SKM-1 treated with dmso at 0.1 percent for 144 hours (cell line): Measurements from ENCODE around the gene MGMT.

Experiments
- DNase-seq: peaks from one replicate; lab custom pipeline; 2025; ENCODE audit not compliant: unreplicated experiment; lab: John Stamatoyannopoulos, UW

The MGMT gene

DNA sequence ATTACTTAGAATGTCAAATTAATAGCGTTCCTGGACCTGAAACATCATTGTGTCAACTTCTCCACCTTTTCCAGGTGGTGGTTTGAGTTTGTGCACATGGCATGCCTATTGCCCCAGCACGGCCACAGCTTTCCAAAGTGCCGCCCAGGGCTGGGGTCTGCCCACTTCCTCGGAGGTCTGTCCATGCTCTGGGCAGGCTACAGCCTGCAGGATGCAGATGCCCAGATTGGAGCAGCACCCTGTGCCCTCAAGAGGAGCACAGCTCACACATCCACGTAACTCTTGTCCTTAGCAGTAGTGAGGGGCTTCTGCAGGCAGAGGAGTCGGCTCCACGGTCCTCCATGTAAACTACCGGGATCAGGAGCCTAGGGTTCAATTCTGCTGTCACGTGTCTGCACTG is 258.4 kb downstream of the MGMT start:
- DNase-seq = no peak

DNA sequence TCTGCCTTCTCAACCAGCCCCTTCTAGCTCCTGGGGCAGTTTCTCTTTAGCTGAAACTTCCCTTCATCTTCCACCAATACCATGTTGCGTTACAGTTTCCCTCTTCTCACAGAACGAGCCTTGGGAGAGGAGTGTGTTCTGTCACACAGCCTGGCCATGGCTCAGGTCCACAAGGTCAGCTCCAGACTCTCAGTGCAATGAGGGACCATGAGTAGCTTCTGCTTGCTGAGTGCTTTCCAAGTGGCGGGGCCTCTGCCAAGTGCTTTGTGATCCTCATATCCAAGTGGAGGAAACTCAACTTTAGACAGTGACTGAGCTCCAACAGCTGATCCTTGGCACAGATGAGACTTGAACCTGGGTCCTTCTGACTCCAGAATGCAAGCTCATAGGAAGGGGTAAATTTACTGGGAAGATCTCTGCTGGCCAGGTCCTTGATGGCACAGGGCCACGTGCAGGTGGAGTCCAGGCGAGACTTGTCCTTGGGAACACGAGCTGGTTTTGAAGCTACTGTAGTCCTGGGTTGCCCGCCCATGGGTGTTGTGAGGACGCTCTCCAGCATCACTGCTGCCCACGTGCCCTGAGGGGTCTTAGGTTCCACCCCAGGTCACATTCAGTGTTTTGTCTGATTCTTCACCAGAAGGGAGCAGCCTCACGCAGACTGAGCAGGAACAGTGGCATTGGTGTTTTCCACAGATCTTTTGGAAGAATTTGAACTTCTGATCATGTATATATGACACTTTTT is 259.0 kb downstream of the MGMT start:
- DNase-seq = no peak

DNA sequence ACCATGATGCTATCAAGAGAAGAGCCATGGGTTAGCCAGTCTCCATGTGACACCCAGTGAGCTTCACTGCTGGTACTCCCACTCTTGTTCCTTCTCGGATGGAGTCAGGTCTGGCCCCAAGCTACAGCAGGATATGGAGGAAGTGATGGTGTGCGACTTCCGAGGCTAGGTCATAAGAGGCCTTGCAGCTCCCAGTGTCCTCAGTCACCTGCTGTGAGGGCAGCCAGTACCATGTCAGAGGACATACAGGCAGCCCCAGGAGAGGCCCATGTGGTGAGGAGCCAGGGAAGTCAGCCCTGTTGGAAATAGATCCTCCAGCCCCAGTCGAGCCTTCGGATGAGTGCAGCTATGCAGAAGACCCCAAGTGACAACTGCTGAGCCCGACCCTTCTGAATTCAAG is 260.0 kb downstream of the MGMT start:
- no peak for DNase-seq

DNA sequence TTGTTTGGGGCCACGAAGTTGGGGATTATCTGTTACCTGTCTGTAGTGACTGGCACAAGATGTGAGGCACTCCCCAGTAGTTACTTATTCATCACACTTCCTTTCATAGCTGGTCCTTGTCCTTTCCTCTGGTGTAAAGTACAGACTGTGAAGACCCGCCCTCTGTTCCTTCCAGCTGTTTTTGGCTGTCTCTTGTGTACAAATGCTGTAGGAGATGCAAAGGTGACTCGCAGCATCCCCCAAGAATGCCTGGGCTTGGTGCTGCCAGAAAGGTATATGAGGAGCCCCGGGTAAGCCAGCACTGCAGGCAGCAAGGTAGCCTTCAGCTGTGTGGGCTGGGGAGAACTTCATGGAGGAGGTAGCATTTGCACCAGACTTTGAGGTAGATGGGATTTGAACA is 260.5 kb downstream of the MGMT start:
- no peak for DNase-seq

DNA sequence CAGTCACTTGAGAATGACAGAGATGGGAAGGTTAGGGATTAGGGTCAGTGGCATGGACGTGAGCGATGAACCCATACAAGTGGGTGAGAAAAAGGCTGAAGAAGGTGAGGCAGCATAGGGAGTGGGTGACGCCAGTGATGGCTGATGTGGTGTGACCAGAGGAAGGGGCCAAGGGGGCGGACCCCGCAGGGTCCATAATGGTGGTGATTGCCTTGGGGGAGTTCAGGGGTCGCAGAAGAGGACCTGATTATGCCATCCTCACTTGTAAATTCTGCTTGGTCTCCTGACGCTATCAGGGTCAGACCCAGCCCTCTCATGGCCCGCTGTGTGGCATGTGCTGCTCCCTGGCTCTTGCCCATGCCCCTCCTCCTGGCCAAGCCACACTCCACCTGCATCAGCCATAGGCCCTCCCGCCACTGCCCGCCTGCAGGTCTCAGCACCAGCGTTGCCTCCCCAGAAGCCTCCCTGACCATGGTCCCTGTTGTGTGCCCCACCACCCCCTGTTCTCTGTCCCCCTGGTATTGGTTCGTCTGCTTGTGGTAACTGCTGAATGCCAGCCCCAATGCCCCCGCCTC is 261.3 kb downstream of the MGMT start:
- no peak for DNase-seq

DNA sequence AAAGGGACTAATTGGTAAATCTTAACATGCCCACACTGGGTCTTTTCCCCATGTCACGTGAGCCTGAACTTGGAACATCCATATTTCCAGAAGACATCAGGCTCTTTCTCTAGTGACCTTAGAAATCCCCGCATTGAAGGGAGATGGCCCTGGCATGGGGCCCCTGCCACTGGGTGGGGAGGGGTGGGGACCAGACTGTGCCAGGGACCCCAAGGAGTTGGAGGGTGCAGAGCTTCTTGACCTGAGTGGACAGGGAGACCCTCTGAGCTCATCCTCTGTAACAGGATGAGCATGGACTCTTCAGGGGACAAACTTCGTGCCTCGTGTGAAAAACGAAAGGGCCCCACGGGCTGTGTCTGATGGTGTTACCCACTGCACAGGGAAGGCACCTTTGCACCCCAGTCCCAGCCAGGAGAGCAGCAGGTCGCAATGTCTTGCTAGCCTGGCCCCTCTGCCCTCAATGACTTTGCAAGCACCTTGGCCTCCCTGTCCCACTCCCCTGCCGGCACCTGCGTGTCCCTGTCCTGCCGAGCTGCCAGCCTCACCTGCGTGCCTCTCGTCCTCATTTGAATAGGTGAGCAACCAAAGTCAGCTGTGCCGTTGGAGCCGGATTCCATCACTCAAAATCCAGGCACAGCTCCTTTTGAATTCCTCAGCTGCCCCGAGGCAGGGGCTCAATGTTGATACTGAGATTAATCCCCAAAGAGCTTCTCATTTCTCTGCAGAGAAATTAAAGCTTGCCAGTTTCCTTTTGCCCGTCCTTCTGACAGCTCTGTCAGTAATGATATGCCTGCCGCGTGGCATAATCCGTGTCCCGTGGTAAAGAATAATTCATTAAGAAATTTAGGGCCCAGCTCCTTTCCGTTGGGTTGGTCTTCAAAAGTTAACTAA is 262.1 kb downstream of the MGMT start:
- no peak for DNase-seq

DNA sequence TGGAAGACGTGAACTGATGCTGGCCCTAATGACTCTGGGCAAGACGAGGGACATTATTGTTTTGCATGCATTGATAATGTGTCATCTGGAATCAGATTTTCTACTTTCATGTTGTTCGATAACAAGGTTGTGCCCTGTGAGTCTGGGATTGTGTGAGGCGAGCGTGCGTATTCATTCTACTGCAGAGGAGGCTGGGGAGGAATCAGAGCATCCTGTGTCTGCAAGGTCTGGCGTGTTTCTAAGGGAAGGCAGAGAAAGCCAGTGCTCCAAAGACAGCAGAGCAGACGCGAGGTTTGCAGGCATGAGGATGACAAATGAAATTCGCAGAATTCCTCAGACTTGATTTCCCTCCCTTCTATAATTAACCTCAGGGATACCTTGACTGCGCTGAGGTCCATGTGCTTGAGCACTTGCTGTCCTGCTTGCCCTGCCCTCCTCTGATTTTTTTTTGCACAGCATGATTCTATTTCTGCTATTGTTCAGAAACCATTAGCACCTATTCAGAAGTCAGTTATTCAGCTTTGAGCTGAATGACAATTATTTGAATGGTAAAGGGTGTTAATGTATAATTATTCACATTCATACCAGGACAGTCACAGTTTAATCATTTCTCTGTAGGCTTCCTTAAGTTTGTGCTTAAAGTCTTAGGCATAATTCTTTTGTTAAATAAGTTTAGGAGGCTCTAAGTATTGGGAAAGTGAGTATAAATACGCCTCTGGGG is 263.4 kb downstream of the MGMT start:
- no peak for DNase-seq

DNA sequence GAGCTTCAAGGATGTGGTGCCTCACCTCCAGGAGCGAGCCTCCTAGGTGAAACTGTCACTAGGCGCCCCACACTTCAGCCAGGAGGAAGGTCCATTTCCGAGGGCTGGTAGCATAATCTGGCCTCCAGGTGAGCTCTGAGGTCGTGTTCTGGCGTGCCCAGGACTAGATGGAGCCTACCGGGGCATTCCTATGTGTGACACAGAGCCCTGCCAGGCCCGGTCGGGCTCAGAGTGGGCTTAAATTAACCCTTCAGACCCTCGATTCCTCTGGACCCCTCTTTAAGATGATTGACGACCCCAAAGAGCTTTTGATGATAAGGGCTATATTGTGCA is 263.9 kb downstream of the MGMT start:
- DNase-seq = no peak

DNA sequence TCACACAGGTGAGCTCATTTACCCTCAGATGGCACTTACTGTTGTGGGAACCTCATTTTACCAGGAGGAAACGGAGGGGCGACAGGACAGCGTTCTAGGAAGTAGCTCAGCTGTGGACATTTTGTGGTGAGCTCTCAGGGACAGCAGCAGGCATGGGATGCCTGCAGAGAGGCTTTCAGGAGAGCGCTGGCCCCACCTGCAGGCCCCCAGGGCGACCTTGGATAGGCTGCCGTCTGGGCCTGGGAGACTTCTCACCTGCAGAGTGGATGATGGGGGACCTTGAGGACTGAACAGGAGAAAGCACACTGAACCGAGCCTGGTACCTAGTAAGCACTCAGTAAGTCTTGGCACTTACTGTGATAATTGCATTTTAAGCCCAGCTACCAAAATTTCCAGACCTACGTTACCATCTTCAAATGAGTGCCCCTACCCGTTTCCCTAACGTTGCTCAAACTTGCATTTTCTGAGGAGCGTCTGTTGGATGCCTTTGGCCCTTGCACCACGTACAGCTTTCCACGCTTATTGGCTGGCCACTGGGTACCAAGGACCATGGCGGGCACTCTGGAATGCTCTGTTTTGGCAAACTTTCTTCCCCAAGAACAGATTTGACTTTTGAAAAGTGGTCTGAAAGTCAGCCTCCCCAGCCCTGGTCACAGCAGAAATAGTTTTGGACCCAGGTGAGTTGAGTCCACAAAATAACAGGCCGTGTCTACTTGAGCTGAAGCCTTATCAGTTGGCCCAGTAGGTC is 273.7 kb downstream of the MGMT start:
- no peak for DNase-seq

DNA sequence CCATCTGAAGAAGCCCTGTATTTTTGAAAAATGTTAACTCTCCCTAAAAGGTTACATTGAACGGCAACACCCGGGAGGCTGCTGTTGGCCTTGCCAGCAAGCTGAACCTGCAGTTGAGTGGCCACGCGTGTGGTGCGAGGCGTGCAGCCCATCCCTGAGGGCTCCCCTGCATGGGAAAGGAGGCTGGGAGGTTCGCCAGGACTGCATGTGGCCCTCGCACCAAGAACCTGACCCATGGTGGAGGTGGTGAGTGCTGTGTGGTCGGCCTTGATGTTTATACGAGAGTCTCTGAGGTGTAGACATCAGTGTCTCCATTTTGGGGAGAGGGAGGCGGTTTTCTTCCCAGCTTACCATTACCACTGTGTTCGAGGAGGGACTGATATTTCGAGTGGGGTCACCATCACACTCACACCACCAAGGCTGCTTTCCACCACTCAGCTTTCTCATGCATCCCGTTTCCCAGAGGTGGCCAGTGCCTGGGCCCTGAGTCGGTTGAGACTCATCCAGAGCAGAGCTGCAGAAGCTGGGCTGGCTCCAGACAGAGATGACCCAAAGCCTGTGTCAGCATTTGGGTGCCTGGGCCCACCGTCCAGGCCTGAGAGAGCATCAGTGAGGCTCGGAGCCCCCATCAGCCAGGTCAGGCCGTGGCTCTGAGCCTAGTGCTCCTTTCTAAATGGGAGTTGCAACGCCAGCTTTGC is 274.4 kb downstream of the MGMT start:
- no peak for DNase-seq

DNA sequence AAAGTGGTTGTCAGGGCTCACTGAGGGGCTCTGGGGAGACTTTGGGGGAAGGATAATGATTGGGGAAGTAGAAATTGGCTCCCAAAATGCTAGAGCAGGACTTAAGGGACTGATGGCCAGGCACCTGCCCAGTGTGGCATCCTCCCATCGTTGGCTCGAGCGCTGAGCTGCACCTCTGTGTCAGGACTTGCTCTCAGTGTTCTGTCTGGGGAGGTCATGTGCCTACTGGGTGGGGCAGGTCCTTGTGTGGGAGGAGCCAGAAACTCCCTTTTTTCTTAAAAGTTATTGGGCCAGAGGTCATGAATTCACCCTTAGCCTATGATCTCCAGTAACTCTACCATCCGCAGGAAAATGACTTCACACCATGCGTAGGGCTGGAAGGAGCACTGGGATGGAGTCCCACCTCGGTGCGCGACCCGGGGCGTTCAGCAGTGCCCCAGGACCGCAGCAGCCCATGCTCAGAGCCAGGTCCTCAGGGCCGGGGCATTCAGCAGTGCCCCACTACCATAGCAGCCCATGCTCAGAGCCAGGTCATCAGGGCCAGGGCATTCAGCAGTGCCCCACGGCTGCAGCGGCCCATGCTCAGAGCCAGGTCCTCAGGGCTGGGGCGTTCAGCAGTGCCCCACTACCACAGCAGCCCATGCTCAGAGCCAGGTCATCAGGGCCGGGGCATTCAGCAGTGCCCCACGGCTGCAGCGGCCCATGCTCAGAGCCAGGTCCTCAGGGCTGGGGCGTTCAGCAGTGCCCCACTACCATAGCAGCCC is 275.1 kb downstream of the MGMT start:
- DNase-seq = no peak

DNA sequence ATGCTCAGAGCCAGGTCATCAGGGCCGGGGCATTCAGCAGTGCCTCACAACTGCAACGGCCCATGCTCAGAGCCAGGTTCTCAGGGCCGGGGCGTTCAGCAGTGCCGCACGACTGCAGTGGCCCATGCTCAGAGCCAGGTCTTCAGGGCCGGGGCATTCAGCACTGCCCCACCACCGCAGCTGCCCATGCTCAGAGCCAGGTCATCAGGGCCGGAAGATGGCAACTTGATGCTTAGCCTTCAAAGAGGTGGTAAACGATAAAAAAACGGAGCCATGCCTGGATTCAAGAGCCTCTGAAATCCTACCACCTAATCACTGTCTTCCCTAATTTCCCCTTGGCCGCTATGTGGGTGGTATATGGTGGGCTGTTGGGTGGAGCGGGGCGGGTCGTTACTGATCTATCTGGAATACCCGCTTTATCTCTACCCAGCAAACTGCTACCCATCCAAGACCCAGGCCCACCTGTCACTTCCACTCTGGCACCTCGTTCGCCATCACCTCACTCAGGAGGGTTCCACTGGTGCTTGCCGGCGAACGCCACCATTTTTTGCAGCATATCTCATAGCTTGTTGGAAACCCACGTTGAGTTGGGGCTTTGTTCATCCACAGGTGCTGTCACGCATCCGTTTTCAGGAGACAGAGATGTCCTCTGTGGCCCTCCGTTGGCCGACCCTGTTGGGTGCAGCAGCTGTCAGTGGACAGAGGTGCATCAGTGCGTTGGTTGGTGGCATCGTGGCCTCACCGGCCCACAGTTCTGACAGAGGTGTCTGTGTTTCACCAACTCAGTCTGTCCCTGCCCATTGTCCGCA is 275.9 kb downstream of the MGMT start:
- DNase-seq = no peak

DNA sequence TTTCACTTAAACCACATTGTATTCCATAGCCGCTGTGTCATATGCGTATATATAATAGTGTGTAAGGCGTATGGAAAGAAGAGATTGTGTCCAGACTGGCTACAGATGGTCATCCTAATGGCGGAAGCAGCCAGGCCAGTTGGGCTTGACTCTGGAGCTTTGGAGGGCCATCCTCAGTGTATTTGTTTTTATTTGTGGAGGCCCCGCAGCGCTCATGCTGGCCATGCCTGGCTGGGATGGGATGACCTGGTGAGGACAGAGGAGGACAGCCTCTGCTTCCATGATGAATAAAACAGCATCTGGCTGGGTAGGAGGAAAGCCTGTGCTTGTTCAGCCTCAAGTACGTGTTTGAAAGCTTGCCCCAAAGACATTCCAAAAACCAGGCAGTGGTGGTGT is 276.7 kb downstream of the MGMT start:
- no peak for DNase-seq

DNA sequence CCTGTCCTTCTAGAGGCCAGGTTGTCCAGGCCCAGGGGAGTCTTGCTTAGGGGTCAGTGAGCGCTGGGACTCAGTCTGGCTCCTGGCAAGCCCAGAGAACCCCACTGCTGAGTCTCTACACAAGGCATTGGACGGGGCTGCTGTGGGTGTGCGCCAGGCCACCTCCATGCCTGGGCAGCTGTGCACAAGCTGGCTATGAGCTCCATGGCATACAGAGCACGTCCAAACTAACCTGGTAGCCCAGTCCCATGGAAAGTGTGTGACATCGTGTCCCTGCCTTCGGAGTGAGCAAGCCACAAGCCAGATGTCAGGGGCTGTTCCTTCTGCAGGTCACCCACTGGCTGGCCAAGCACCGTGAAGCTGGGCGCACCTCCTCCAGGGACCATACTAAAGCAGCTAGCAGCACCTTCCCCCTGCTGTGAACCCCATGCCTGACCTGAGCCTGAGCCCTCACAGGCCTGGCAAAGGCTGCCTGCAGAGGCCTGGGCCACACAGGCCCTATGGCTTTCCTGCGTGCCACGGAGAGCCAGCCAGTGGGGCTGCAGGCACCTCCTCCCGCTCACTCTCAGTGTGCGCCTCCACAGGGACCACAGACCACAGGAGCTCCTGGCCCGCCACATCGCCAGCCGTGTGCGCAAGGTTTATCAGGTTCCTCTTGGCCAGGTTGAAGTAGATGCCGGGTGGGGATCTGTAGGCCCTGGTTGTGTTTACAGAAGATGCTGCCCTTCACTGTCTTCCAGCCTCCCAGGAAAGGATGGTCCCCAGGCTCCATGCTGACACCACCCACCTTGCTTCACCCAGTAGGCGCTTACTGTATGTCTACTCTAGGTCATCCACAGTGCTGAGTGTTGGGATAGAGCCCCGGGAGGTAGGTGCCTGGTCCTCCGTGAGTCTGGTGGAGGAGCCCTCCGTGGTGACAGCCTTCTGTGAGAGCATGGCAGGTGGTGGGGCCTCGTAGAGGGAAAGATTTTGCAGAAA is 277.4 kb downstream of the MGMT start:
- no peak for DNase-seq

DNA sequence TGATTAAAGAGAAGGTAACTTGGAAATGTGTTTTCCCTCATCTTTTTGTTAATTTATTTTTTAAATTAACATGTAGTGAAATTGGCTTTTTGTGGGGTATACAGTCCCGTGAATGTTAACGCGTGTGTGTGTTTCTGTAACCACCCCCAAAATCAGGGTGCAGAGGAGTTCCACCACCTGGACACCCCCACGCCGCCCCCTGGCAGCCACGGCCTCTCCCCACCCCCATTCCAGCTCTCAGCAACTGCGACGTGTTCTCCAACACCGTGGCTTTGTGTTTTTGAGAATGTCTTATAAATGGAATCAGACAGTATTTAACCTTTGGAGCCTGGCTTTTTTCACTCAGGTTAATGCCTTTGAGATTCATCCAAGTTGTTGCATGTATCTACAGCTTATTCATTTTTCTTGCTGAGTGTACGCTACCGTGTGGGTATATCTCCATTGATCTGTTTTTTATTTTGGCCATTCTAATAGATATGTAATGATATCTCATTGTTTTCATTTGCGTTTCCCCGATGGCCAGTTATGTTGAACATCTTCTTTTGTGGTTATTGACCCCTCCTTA is 278.2 kb downstream of the MGMT start:
- DNase-seq = no peak

DNA sequence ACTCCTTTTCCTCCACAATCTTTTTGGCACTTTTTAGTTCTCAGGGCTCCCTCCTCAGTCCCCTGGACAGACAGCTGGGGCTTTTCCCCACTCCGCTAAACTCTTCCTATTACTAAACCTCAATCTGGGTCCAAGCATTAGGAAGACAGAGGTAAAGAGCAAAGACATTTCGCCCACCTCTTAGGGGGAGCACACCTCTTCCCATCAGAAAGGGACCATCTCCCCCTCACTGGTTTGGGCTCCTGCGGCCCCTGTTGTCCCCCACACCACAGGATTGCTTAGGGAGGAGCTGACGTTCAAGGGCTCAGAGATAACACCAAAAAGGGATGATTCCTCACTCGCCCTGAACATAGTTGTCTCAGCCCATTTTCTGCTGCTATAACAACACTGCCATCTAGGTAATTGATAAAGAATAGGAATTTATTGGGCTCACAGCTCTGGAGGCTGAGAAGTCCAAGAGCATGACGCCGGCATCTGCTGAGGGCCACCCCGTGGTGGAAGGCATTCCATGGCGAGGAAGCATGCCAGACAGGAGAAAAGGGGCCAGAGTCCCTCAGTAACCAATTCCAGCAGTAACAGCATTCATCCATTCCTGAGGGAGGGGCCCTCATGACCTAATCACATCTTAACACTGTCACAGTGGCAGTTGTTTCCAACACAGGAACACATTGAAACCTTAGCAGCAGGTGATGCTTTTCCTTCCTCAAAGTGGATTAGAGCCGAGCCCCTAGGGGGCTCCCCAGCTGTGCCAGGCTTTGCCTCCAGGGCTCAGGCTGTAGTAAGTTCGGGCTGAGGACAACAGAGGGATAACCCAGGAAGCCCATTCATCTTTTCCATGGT is 287.4 kb downstream of the MGMT start:
- DNase-seq = no peak
